HG02763 (cell line): ENCODE results near the gene PTTG1IP.
"Not testable (repeated sequence)": the region's sequence is repeated elsewhere in the genome, so short reads cannot be mapped to it uniquely, and the experiment has no call there.

Source experiments
- ATAC-seq: cut with Tn5 transposase; IDR thresholded peaks from one replicate; pipeline ENCODE4 v1.9.1; 2021; ENCODE audit warnings: mild to moderate bottlenecking, moderate library complexity; ENCODE audit not compliant: unreplicated experiment

Gene PTTG1IP

DNA sequence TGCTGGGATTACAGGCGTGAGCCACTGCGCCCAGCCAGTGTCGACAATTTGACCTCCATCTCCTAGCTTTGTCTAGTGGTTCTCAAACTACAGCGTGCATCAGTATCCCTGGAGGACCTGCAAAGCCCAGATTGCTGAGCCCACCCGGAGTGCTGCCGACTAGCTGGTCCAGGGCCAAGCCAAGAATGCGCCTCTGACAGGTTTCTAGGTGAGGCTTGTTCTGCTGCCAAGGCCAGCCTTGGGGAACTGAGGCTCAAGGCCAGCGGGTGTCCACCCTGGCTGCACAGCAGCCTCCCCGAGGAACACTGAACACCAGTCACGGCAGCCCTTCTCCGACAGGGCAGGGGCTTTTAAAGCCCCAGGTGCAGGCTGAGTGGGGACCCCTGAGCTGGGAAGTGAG is 9.8 kb upstream of the PTTG1IP start:
- ATAC-seq, result no peak

DNA sequence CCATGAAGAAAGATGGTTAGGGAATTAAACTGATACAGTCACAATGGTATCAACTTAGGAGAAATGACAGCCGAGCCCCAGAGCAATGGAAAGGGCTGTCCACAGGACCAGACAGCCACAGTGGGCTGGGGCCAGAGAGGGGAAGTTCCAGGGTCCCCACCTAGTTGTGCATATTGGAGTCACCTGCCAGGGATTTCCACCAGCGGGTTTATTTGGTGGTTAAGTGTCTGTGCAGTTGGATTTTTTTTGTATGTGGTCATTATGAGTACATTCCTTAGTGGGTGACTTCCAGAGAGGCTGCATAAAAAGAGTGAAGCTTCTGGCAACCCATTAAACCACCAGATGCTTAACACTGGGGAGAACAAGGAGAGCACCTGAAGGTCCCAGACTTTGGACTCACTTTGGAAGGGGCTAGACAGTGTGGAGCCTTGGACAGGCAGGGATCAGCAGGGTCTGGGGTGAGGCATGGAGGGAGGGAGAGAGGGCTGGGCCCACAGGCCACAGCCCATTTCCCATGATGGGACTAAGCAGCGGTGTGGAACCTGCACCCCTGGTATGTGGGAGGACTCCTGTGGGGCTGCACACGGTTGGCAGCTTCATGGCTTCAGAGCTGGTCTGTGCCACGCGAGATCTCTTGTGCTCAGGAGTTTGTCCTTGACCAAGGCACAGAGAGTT is 7.8 kb upstream of the PTTG1IP start:
- no peak for ATAC-seq

GRCh38 chr21:44880405-44881197 is 7.1 kb upstream of the PTTG1IP start:
- no peak for ATAC-seq

DNA sequence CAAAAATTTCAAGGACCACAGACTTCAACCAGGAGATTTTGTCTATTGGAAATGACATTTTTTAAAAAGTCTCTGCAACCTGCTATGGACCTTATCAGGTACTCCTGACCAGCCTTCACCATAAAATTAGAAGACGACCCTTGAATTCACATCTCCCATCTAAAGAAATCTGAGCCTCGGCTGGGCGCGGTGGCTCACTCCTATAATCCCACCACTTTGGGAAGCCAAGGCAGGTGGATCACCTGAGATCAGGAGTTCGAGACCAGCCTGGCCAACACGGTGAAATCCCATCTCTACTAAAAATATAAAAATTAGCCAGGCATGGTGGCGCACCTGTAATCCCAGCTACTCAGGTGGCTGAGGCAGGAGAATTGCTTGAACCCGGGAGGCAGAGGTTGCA is 5.7 kb upstream of the PTTG1IP start:
- ATAC-seq, result not testable (repeated sequence)

- ATAC-seq, result no peak
These were observed 4.8 kb upstream of the PTTG1IP start for GRCh38 chr21:44878053-44878982.

DNA sequence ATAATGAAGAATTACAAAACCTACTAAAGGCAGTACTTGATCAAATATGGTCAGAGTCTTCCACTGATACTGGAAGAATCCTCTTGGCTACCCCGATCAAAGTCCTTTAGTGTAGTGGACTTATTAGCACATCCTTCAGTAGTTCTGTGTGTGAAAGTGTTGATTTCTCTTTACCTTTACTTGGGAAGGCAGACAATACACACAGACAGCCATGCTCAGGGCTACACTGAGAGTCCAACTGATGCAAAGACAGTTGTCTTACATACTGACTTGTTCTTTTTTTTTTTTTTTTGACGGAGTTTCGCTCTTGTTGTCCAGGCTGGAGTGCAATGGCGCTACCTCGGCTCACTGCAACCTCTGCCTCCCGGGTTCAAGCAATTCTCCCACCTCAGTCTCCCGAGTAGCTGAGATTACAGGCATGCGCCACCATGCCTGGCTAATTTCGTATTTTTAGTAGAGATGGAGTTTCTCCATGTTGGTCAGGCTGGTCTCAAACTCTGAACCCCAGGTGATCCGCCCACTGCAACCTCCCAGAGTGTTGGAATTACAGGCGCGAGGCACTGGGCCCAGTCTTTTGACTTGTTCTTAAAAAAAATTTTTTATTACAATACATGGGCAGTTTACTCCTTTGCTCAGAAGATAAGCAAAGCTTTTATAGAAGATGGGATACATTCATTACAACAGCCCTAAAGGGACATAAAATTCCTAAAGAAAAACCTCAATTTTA is 3.5 kb upstream of the PTTG1IP start:
- no peak for ATAC-seq

GRCh38 chr21:44875316-44875700 is 1.8 kb upstream of the PTTG1IP start:
- no peak for ATAC-seq

DNA sequence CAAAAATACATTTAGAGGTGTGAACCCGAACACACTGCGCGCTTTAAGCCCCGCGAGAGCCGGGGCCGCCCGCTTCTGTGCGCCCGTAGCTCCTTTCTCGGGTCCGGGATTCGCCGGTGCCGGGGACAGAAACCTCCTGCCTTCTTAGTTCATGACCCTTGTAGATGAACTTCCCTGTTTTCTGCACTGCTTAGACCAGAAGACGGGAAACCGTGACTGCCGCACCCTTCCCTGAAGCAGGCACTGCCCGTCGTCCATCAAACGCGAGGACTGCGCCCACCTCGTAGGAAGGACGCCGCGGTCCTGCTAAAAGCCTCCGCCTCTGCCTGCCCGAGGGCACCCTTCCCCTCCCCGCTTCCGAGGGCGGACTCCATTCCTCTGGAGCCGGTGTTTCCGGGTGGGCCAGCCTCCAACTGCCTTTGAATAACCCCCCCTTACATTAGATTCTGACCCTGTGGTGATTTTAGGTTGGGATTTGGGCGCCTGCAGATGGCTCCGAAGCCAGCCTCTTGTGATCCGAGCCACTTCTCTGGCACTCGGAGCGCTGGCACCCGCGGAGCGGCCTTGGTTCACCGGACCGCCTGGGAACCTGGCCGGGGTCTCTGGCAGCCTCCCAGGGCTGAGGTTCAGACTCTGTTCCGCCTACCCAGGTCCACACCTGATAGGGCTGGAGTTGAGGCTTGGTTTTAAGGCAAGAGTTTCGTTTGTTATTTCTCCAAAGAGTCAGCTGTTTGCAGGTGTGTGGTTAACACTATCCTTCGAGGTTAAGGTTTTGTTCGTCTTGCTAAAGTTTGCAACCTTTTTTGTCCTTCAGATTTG is 1.2 kb upstream of the PTTG1IP start:
- ATAC-seq, result no peak

DNA sequence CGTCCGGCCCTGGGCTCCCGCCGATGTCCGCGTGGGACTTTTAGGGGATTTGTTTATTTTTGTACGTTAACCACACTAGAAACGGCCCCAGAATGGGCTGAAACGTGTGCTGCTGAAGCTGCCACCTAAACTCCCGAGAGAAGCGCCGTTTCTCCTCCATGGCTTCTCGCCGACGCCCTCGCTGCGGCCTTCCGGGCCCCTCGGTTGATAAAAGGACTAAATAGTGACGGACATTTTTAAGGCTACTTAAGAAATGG is 678 bp upstream of the PTTG1IP start:
- no peak for ATAC-seq

GRCh38 chr21:44872649-44873355 is 688 bp downstream of the PTTG1IP start:
- ATAC-seq, result no peak

GRCh38 chr21:44872323-44872648 is 1.2 kb downstream of the PTTG1IP start:
- no peak for ATAC-seq

- ATAC-seq, result no peak
These were observed 1.8 kb downstream of the PTTG1IP start for GRCh38 chr21:44871576-44872269.

DNA sequence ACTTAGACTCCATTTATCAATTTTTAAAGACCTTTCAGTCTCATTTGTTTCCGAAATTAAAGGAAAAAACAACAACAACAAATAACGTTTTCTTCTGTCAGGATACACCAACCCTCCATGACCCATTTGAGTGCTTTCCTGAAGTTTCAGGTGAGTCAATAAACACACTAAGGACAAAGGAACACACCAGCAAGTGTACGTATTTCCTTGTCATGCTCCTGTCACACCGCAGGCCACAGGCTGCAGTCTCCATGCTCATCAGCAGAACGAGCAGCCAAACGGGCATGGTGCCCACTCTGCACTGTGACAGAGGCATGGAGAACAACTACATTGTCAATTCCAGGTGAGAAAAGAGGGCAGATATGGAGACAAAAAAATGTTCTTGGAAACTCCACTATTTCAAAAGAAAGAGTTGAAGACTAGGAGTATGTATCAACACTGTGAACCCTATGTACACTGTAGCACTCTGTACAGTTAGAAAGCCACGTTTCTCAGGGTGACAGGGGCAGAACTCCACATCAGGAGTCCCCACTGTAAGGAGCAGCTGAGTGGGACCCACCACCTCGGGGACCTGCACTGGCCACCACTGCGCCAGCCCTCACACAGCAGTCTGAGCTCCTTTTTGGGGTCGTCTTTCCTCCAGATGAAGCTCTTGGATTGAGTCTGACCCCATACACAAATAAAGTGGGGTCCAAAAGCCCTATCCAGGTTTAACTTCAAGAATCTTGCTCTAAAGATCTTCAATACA is 2.6 kb downstream of the PTTG1IP start:
- no peak for ATAC-seq

GRCh38 chr21:44869781-44870747 is 3.4 kb downstream of the PTTG1IP start:
- ATAC-seq, result no peak

GRCh38 chr21:44868707-44869106 is 4.8 kb downstream of the PTTG1IP start:
- ATAC-seq, result no peak

- ATAC-seq, result no peak
These were observed 5.3 kb downstream of the PTTG1IP start for GRCh38 chr21:44867999-44868700.

DNA sequence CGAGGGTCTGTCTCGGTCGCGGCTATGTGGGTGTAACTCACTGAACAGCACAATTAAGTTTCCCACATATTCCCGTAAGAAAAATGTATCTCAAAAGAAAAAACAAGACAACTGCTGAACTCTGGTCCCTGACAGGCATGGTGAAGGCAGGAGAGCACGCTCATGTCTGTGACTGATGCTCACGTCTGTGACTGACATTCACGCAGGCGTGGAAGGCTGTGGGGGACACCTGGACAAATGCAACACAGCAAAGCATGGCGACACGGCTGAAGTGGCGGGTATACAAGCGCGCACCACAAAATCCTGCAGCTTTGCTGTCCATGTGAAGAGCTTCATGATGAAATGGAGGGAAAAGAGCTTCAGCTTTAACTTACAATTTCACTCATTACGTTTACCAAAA is 6.0 kb downstream of the PTTG1IP start:
- no peak for ATAC-seq
